ENCODE results near the gene SNN.

DNA sequence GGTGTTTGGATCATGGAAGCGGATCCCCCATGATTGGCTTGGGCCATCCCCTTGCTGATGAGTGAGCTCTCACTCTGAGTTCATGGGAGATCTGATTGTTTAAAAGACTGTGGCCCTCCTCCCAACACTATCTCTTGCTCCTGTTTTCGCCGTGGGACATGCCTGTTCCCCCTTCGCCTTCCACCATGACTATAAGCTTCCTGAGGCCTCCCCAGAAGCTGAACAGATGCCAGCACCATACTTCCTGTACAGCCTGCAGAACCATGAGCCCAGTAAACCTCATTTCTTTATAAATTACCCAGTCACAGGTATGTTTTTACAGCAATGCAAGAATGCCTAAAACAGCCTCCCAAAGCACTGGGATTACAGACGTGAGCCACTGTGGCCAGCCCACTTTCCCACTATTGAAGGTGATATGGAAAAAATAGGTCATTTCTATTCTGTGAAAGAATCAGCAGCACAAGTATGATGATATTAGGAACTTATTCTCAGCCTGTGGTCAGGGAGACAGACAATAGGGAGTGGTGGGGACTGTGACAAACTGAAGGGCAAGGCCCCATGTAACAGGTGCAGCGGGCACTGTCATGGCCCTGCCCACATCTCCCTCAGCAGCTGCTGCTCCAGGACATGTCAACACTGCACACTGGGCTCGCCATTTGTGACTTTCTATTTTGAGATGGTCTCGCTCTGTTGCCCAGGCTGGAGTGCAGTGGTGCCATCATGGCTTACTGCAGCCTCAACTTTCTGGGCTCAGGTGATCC lies 47.8 kb upstream of the SNN start:
- no peak for TF ChIP-seq POLR2A (IDR thresholded peaks at IDR 0.05)
- TF ChIP-seq, protein P1, sequence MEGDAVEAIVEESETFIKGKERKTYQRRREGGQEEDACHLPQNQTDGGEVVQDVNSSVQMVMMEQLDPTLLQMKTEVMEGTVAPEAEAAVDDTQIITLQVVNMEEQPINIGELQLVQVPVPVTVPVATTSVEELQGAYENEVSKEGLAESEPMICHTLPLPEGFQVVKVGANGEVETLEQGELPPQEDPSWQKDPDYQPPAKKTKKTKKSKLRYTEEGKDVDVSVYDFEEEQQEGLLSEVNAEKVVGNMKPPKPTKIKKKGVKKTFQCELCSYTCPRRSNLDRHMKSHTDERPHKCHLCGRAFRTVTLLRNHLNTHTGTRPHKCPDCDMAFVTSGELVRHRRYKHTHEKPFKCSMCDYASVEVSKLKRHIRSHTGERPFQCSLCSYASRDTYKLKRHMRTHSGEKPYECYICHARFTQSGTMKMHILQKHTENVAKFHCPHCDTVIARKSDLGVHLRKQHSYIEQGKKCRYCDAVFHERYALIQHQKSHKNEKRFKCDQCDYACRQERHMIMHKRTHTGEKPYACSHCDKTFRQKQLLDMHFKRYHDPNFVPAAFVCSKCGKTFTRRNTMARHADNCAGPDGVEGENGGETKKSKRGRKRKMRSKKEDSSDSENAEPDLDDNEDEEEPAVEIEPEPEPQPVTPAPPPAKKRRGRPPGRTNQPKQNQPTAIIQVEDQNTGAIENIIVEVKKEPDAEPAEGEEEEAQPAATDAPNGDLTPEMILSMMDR (IDR thresholded peaks at IDR 0.05 in 8 of 11, conservative IDR thresholded peaks at IDR 0.05 in 3 of 11), result no peak
